SK-N-SH treated with all-trans-retinoic acid at 6 μM for 48 hours (cell line): Measurements from ENCODE around the gene SFRP4.

ENCODE experiments used
- ATAC-seq: fragments of 200-7000 bp; cut with Tn5 transposase; 3 replicates; pipeline ENCODE4 v1.9.1; 2020; ENCODE audit warnings: mild to moderate bottlenecking, moderate library complexity
- ARNTL ChIP-seq: fragments of 450-650 bp; formaldehyde crosslinking; IDR thresholded peaks from 2 replicates; pipeline ENCODE4 v1.5.0; 2020; ENCODE audit warnings: low read depth, mild to moderate bottlenecking, moderate library complexity, borderline replicate concordance
- BACH2 ChIP-seq: fragments of 250-450 bp; sonication (Bioruptor Pico); IDR thresholded peaks from 2 replicates; pipeline ENCODE4 v1.9.0; 2021; ENCODE audit warnings: mild to moderate bottlenecking, borderline replicate concordance
- CSDC2 ChIP-seq: fragments of 250-450 bp; sonication (Bioruptor Pico); IDR thresholded peaks from 2 replicates; pipeline ENCODE4 v1.5.0; 2020; ENCODE audit warnings: mild to moderate bottlenecking, moderate library complexity
- ESRRG ChIP-seq: fragments of 250-450 bp; sonication (Bioruptor Pico); IDR thresholded peaks from 2 replicates; pipeline ENCODE4 v1.6.1; 2021; ENCODE audit warnings: mild to moderate bottlenecking
- GLIS3 ChIP-seq: fragments of 250-450 bp; sonication (Bioruptor Pico); IDR thresholded peaks from 2 replicates; pipeline ENCODE4 v1.5.0; 2020; ENCODE audit warnings: mild to moderate bottlenecking, moderate library complexity
- ISL1 ChIP-seq: fragments of 250-450 bp; sonication (Bioruptor Pico); IDR thresholded peaks from 2 replicates; pipeline ENCODE4 v2.1.2; 2022; ENCODE audit warnings: mild to moderate bottlenecking, moderate library complexity
- OSR1 ChIP-seq: fragments of 250-450 bp; sonication (Bioruptor Pico); IDR thresholded peaks from 2 replicates; pipeline ENCODE4 v1.8.0; 2022; ENCODE audit warnings: moderate library complexity, mild to moderate bottlenecking, inconsistent platforms
- PATZ1 ChIP-seq: fragments of 250-450 bp; sonication (Bioruptor Pico); IDR thresholded peaks from 2 replicates; pipeline ENCODE4 v1.8.0; 2020; ENCODE audit warnings: mild to moderate bottlenecking, moderate library complexity, borderline replicate concordance
- RARB ChIP-seq: fragments of 250-450 bp; sonication (Bioruptor Pico); IDR thresholded peaks from 2 replicates; pipeline ENCODE4 v1.8.0; 2021; ENCODE audit warnings: mild to moderate bottlenecking, moderate library complexity
- SNAI2 ChIP-seq: fragments of 250-450 bp; sonication (Bioruptor Pico); IDR thresholded peaks from 2 replicates; pipeline ENCODE4 v1.5.0; 2020; ENCODE audit warnings: mild to moderate bottlenecking, moderate library complexity
- TCF4 ChIP-seq: fragments of 250-450 bp; sonication (Bioruptor Pico); IDR thresholded peaks from 2 replicates; pipeline ENCODE4 v1.8.0; 2021; ENCODE audit warnings: mild to moderate bottlenecking, moderate library complexity, borderline replicate concordance
- TOX ChIP-seq: fragments of 250-450 bp; sonication (Bioruptor Pico); IDR thresholded peaks from 2 replicates; pipeline ENCODE4 v1.8.0; 2021; ENCODE audit warnings: mild to moderate bottlenecking, moderate library complexity, borderline replicate concordance
- ZC3H10 ChIP-seq: fragments of 250-450 bp; sonication (Bioruptor Pico); IDR thresholded peaks from 2 replicates; pipeline ENCODE4 v1.5.1; 2021; ENCODE audit warnings: mild to moderate bottlenecking, moderate library complexity
- ZFP3 ChIP-seq: fragments of 250-450 bp; sonication (Bioruptor Pico); IDR thresholded peaks from 2 replicates; pipeline ENCODE4 v1.5.0; 2020; ENCODE audit warnings: mild to moderate bottlenecking, moderate library complexity
- ZFP30 ChIP-seq: fragments of 450-650 bp; formaldehyde crosslinking; IDR thresholded peaks from 2 replicates; pipeline ENCODE4 v1.5.0; 2022; ENCODE audit warnings: mild to moderate bottlenecking, moderate library complexity
- ZNF565 ChIP-seq: fragments of 450-650 bp; formaldehyde crosslinking; conservative IDR thresholded peaks from 2 replicates; pipeline ENCODE4 v1.5.0; 2020; ENCODE audit warnings: low read depth, mild to moderate bottlenecking, moderate library complexity
- ZNF70 ChIP-seq: fragments of 450-650 bp; formaldehyde crosslinking; IDR thresholded peaks from 2 replicates; pipeline ENCODE4 v1.5.0; 2020; ENCODE audit warnings: mild to moderate bottlenecking, moderate library complexity
- ZNF8 ChIP-seq: fragments of 450-650 bp; formaldehyde crosslinking; IDR thresholded peaks from 2 replicates; pipeline ENCODE4 v1.5.0; 2020; ENCODE audit warnings: mild to moderate bottlenecking, moderate library complexity
- TF ChIP-seq, protein P1 (sequence below): fragments of 250-450 bp; sonication (Bioruptor Pico); IDR thresholded peaks from 2 replicates; pipeline ENCODE4 v1.5.0; 2020; ENCODE audit warnings: mild to moderate bottlenecking, moderate library complexity
- TF ChIP-seq, protein P2 (sequence below): fragments of 250-450 bp; sonication (Bioruptor Pico); IDR thresholded peaks from 2 replicates; pipeline ENCODE4 v1.5.1; 2020; ENCODE audit warnings: low read depth, mild to moderate bottlenecking, moderate library complexity
- TF ChIP-seq, protein P3 (sequence below): fragments of 250-450 bp; sonication (Bioruptor Pico); IDR thresholded peaks from 2 replicates; pipeline ENCODE4 v1.5.1; 2021; ENCODE audit warnings: mild to moderate bottlenecking, moderate library complexity

Gene SFRP4

DNA sequence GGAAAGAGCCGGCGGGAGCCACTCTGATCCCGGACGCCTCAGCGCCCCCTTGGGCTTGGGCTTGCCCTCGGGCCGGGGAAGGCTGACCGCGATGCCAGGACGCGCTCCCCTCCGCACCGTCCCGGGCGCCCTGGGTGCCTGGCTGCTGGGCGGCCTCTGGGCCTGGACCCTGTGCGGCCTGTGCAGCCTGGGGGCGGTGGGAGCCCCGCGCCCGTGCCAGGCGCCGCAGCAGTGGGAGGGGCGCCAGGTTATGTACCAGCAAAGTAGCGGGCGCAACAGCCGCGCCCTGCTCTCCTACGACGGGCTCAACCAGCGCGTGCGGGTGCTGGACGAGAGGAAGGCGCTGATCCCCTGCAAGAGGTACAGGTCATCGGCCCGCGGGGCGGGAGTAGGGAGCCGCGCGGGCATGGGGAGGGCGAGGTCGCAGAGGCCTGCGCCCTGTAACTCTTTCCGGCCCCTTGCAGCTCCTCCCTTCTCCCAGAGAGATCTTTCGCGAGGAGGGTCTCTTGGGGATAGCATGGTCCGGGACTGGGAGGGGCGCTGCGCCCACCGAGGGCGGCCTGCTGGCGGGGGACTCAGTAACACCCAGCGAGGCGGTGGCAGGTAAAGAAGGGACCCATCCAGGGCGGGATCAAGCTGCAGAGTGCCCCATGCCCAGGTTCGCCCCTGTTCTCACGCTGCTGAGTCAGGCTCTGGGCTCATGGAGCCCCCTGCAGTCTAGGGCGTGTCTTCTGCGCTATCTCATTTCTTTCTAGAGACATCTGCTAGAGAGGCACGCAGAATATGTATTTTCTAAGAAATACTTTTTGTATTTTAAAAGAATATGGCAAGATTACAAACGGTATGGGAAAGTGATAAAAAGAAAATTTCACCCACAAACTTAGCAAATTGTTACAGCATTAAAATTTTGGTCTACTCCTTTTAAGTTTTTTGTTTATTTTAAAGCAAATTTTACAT lies 4.5 kb upstream of the SFRP4 start:
- TF ChIP-seq SNAI2 (CRISPR knock-in tag) (0 out of 2 replicates have a peak, but pooled peaks have one; percentile 65), ISL1 (CRISPR knock-in tag) (no peak), OSR1 (CRISPR knock-in tag) (no peak), CSDC2 (0 out of 2 replicates have a peak, but pooled peaks have one; percentile 36)
- TF ChIP-seq, protein P1, sequence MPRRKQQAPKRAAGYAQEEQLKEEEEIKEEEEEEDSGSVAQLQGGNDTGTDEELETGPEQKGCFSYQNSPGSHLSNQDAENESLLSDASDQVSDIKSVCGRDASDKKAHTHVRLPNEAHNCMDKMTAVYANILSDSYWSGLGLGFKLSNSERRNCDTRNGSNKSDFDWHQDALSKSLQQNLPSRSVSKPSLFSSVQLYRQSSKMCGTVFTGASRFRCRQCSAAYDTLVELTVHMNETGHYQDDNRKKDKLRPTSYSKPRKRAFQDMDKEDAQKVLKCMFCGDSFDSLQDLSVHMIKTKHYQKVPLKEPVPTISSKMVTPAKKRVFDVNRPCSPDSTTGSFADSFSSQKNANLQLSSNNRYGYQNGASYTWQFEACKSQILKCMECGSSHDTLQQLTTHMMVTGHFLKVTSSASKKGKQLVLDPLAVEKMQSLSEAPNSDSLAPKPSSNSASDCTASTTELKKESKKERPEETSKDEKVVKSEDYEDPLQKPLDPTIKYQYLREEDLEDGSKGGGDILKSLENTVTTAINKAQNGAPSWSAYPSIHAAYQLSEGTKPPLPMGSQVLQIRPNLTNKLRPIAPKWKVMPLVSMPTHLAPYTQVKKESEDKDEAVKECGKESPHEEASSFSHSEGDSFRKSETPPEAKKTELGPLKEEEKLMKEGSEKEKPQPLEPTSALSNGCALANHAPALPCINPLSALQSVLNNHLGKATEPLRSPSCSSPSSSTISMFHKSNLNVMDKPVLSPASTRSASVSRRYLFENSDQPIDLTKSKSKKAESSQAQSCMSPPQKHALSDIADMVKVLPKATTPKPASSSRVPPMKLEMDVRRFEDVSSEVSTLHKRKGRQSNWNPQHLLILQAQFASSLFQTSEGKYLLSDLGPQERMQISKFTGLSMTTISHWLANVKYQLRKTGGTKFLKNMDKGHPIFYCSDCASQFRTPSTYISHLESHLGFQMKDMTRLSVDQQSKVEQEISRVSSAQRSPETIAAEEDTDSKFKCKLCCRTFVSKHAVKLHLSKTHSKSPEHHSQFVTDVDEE: no peak
- TF ChIP-seq, all 23 proteins: peak for 2
- peak; percentile 82 for ATAC-seq

GRCh38 chr7:37920305-37920848 lies 3.8 kb upstream of the SFRP4 start, which contains the start of gene EPDR1:
TSS of gene EPDR1 (plus strand) at chr7:37920640. CDS start at chr7:37920940, 300 bp downstream.
- TF ChIP-seq, protein P2, sequence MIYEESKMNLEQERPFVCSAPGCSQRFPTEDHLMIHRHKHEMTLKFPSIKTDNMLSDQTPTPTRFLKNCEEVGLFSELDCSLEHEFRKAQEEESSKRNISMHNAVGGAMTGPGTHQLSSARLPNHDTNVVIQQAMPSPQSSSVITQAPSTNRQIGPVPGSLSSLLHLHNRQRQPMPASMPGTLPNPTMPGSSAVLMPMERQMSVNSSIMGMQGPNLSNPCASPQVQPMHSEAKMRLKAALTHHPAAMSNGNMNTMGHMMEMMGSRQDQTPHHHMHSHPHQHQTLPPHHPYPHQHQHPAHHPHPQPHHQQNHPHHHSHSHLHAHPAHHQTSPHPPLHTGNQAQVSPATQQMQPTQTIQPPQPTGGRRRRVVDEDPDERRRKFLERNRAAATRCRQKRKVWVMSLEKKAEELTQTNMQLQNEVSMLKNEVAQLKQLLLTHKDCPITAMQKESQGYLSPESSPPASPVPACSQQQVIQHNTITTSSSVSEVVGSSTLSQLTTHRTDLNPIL (CRISPR knock-in tag): no peak
- TF ChIP-seq ZFP30 (CRISPR knock-in tag): peak; percentile 20; the same call in 1 of the 2 replicates
- peak; percentile 78 for ATAC-seq

GRCh38 chr7:37918526-37918925 lies 1.9 kb upstream of the SFRP4 start:
- ATAC-seq: no peak
- TF ChIP-seq ZNF70 (CRISPR knock-in tag) (no peak), OSR1 (CRISPR knock-in tag) (no peak), ZNF565 (CRISPR knock-in tag) (no peak), ZFP30 (CRISPR knock-in tag) (no peak), RARB (no peak), ZNF8 (CRISPR knock-in tag) (no peak), BACH2 (CRISPR knock-in tag) (no peak), GLIS3 (CRISPR knock-in tag) (no peak), ESRRG (CRISPR knock-in tag) (no peak), TCF4 (no peak), ZFP3 (CRISPR knock-in tag) (no peak), ARNTL (CRISPR knock-in tag) (no peak), ISL1 (CRISPR knock-in tag) (no peak), SNAI2 (CRISPR knock-in tag) (no peak), ZC3H10 (no peak), PATZ1 (no peak), TOX (CRISPR knock-in tag) (no peak)
- TF ChIP-seq, protein P1: no peak
- TF ChIP-seq, protein P3, sequence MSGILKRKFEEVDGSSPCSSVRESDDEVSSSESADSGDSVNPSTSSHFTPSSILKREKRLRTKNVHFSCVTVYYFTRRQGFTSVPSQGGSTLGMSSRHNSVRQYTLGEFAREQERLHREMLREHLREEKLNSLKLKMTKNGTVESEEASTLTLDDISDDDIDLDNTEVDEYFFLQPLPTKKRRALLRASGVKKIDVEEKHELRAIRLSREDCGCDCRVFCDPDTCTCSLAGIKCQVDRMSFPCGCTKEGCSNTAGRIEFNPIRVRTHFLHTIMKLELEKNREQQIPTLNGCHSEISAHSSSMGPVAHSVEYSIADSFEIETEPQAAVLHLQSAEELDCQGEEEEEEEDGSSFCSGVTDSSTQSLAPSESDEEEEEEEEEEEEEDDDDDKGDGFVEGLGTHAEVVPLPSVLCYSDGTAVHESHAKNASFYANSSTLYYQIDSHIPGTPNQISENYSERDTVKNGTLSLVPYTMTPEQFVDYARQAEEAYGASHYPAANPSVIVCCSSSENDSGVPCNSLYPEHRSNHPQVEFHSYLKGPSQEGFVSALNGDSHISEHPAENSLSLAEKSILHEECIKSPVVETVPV (CRISPR knock-in tag): no peak
- TF ChIP-seq, protein P2 (CRISPR knock-in tag): no peak
